ENCODE results near the gene CREM.
"Not testable (repeated sequence)": the region's sequence is repeated elsewhere in the genome, so short reads cannot be mapped to it uniquely, and the experiment has no call there.

Gene CREM

GRCh38 chr10:35126530-35127288 is at the start of gene CREM:
TSS of gene CREM (plus strand) at chr10:35126846. CDS start at chr10:35137836, 10,990 bp downstream.
- DNase-seq (ENCODE audit: low read depth in 3 of 3), result peak; percentile 99 to 100 (median 100)

- DNase-seq (ENCODE audit: low read depth in 3 of 3), result no peak
Measured at GRCh38 chr10:35079265-35079664, 47.4 kb upstream of the CREM start.

GRCh38 chr10:35079763-35080162 is 46.9 kb upstream of the CREM start:
- no peak for DNase-seq (ENCODE audit: low read depth in 3 of 3)

- DNase-seq (ENCODE audit: low read depth in 3 of 3), result not testable (repeated sequence)
Measured at GRCh38 chr10:35080261-35080660, 46.4 kb upstream of the CREM start.

- DNase-seq (ENCODE audit: low read depth in 3 of 3), result no peak
Measured at GRCh38 chr10:35083242-35083641, 43.4 kb upstream of the CREM start.

GRCh38 chr10:35089611-35090161 is 37.0 kb upstream of the CREM start:
- DNase-seq (ENCODE audit: low read depth in 3 of 3), result no peak

GRCh38 chr10:35090162-35090954 is 36.3 kb upstream of the CREM start, which contains the start of gene CUL2:
TSS of gene CUL2 (minus strand) at chr10:35090341. CDS start at chr10:35071317, 19,024 bp downstream.
- DNase-seq (ENCODE audit: low read depth in 3 of 3), result peak; percentile 85 to 89 (median 86)

GRCh38 chr10:35091994-35092790 is 34.5 kb upstream of the CREM start:
- no peak for DNase-seq (ENCODE audit: low read depth in 3 of 3)

GRCh38 chr10:35092851-35093250 is 33.8 kb upstream of the CREM start:
- DNase-seq (ENCODE audit: low read depth in 3 of 3), result no peak

- DNase-seq (ENCODE audit: low read depth in 3 of 3), result no peak
Measured at GRCh38 chr10:35096312-35096711, 30.3 kb upstream of the CREM start.

- no peak for DNase-seq (ENCODE audit: low read depth in 3 of 3)
Measured at GRCh38 chr10:35097510-35097909, 29.1 kb upstream of the CREM start.

- DNase-seq (ENCODE audit: low read depth in 3 of 3), result no peak
Measured at GRCh38 chr10:35103882-35104281, 22.8 kb upstream of the CREM start.

GRCh38 chr10:35112571-35112970 is 14.1 kb upstream of the CREM start:
- no peak for DNase-seq (ENCODE audit: low read depth in 3 of 3)

GRCh38 chr10:35119378-35119777 is 7.3 kb upstream of the CREM start:
- DNase-seq (ENCODE audit: low read depth in 3 of 3), result no peak

- no peak for DNase-seq (ENCODE audit: low read depth in 3 of 3)
Measured at GRCh38 chr10:35124540-35124939, 2.1 kb upstream of the CREM start.

- no peak for DNase-seq (ENCODE audit: low read depth in 3 of 3)
Measured at GRCh38 chr10:35126062-35126529, 550 bp upstream of the CREM start.

GRCh38 chr10:35127289-35127891 is 744 bp downstream of the CREM start:
- peak; percentile 30 to 56 (median 41) for DNase-seq (ENCODE audit: low read depth in 3 of 3)

- no peak for DNase-seq (ENCODE audit: low read depth in 3 of 3)
Measured at GRCh38 chr10:35129185-35129674, 2.6 kb downstream of the CREM start.

GRCh38 chr10:35130663-35131062 is 4.0 kb downstream of the CREM start:
- DNase-seq (ENCODE audit: low read depth in 3 of 3), result no peak

- DNase-seq (ENCODE audit: low read depth in 3 of 3), result no peak
Measured at GRCh38 chr10:35132727-35133126, 6.1 kb downstream of the CREM start.

- DNase-seq (ENCODE audit: low read depth in 3 of 3), result no peak
Measured at GRCh38 chr10:35133586-35133985, 6.9 kb downstream of the CREM start.
